Ecto neural progenitor cell (in vitro differentiated cells): ENCODE measurements around the gene KCND3.

ENCODE experiments used
- DNase-seq: peaks from one replicate; pipeline ENCODE4 v3.0.0-alpha.2; 2018; ENCODE audit warnings: low spot score

Gene KCND3

GRCh38 chr1:111843177-111843576 lies 146.3 kb downstream of the KCND3 start:
- DNase-seq = no peak

- no peak for DNase-seq
Measured at GRCh38 chr1:111842411-111842810, 147.1 kb downstream of the KCND3 start.

- no peak for DNase-seq
Measured at GRCh38 chr1:111841746-111842145, 147.7 kb downstream of the KCND3 start.

GRCh38 chr1:111841189-111841588 lies 148.3 kb downstream of the KCND3 start:
- DNase-seq = no peak

- no peak for DNase-seq
Measured at GRCh38 chr1:111837393-111837792, 152.1 kb downstream of the KCND3 start.

- no peak for DNase-seq
Measured at GRCh38 chr1:111836111-111836510, 153.4 kb downstream of the KCND3 start.

GRCh38 chr1:111835514-111835913 lies 154.0 kb downstream of the KCND3 start:
- no peak for DNase-seq

GRCh38 chr1:111834956-111835355 lies 154.5 kb downstream of the KCND3 start:
- no peak for DNase-seq

GRCh38 chr1:111833334-111833733 lies 156.1 kb downstream of the KCND3 start:
- DNase-seq = no peak

GRCh38 chr1:111832521-111833155 lies 156.8 kb downstream of the KCND3 start:
- no peak for DNase-seq

- DNase-seq = no peak
Measured at GRCh38 chr1:111831153-111831552, 158.3 kb downstream of the KCND3 start.

GRCh38 chr1:111827946-111828345 lies 161.5 kb downstream of the KCND3 start:
- no peak for DNase-seq

- DNase-seq = no peak
Measured at GRCh38 chr1:111826278-111826677, 163.2 kb downstream of the KCND3 start.

GRCh38 chr1:111825217-111825616 lies 164.3 kb downstream of the KCND3 start:
- DNase-seq = no peak

GRCh38 chr1:111822138-111822537 lies 167.3 kb downstream of the KCND3 start:
- DNase-seq = no peak

- no peak for DNase-seq
Measured at GRCh38 chr1:111821121-111821745, 168.2 kb downstream of the KCND3 start.

- DNase-seq = no peak
Measured at GRCh38 chr1:111819566-111820263, 169.8 kb downstream of the KCND3 start.

GRCh38 chr1:111818546-111818945 lies 170.9 kb downstream of the KCND3 start:
- DNase-seq = no peak

- DNase-seq = no peak
Measured at GRCh38 chr1:111818081-111818480, 171.4 kb downstream of the KCND3 start.

- no peak for DNase-seq
Measured at GRCh38 chr1:111814642-111815041, 174.8 kb downstream of the KCND3 start.

- DNase-seq = no peak
Measured at GRCh38 chr1:111814305-111814628, 175.2 kb downstream of the KCND3 start.

- no peak for DNase-seq
Measured at GRCh38 chr1:111813440-111814304, 175.8 kb downstream of the KCND3 start.

- no peak for DNase-seq
Measured at GRCh38 chr1:111812306-111812705, 177.2 kb downstream of the KCND3 start.
